Esophagus muscularis mucosa (tissue), 4 donors: Measurements from ENCODE around the gene PDE3A. TPM values are rescaled to one million over a fixed set of nuclear protein-coding genes. Genes with fewer than 3 reads are reported as not detected.

Experiments
- DNase-seq: peaks from one replicate; pipeline ENCODE4 v3.0.0-alpha.2; 2017; ENCODE audit errors: extremely low spot score
- H3K27ac ChIP-seq, 4 donors: fragments of 200-600 bp; sonication (generic); replicated peaks in 1 of 4; 1 replicate in 3 of 4; 2 replicates in 1 of 4; pipeline ENCODE4 v1.5.1; 2016 to 2019; ENCODE audit warnings: mild to moderate bottlenecking in 1 of 4
- H3K27me3 ChIP-seq, 4 donors: fragments of 200-600 bp; sonication (generic); one replicate each; pipeline versions ENCODE4 v1.5.1 to v1.6.0; 2016 to 2019
- H3K36me3 ChIP-seq, 4 donors: fragments of 200-600 bp; sonication (generic); one replicate each; pipeline ENCODE4 v1.5.1; 2016 to 2019
- H3K4me1 ChIP-seq, 4 donors: fragments of 200-600 bp; sonication (generic); one replicate each; pipeline ENCODE4 v1.5.1; 2016 to 2019
- H3K4me3 ChIP-seq, 4 donors: fragments of 200-600 bp; sonication (generic); 1 replicate in 2 of 4; 2 replicates in 2 of 4; pipeline ENCODE4 v1.5.1; 2016 to 2019; ENCODE audit warnings: mild to moderate bottlenecking in 4 of 4, moderate library complexity in 1 of 4
- H3K9me3 ChIP-seq, 4 donors: fragments of 200-600 bp; sonication (generic); 1 replicate in 3 of 4; 2 replicates in 1 of 4; pipeline ENCODE4 v1.5.1; 2016 to 2019
- EP300 ChIP-seq: sonication (generic); formaldehyde crosslinking; IDR thresholded peaks from one replicate; pipeline ENCODE4 v1.6.1; 2017; ENCODE audit warnings: antibody characterized with exemption
- POLR2A ChIP-seq: fragments of 450-650 bp; IDR thresholded peaks from one replicate; pipeline ENCODE4 v1.6.1; 2017; ENCODE audit warnings: antibody characterized with exemption, moderate library complexity, mild to moderate bottlenecking, low read depth
- POLR2AphosphoS5 ChIP-seq, 2 donors: sonication (generic); formaldehyde crosslinking; IDR thresholded peaks; one replicate each; pipeline ENCODE4 v1.6.1; 2017; ENCODE audit warnings: antibody characterized with exemption in 2 of 2
- WGBS: methylation state at CpG from one replicate; pipeline ENCODE4 v1.1.5; 2018; 5-methylcytosine and 5-hydroxymethylcytosine counted together
- intact Hi-C: fragments of 100-400 bp; cut with DNase I; formaldehyde crosslinking; loops from one replicate; pipeline ENCODE4 v1.15.1; 2023
- total RNA-seq, 4 donors: library from RNA; depleted of rRNA; stranded (reverse); fragments of >200 nt; gene quantifications; one replicate each; pipeline versions ENCODE4 v1.1.0 to v1.2.1, GENCODE V29; 2016
- TF ChIP-seq, protein P1 (sequence below), 3 experiments: fragments of 200-600 bp in 2 of 3; fragments of 450-650 bp in 1 of 3; sonication (generic) in 2 of 3; IDR thresholded peaks; one replicate each; pipeline ENCODE4 v1.5.1; 2017 to 2019; ENCODE audit warnings: antibody characterized with exemption in 3 of 3, mild to moderate bottlenecking in 2 of 3, moderate library complexity in 1 of 3

The PDE3A gene
- total RNA-seq, 4 donors from 2014 or later: 93.8 to 155 (median 106) TPM

DNA sequence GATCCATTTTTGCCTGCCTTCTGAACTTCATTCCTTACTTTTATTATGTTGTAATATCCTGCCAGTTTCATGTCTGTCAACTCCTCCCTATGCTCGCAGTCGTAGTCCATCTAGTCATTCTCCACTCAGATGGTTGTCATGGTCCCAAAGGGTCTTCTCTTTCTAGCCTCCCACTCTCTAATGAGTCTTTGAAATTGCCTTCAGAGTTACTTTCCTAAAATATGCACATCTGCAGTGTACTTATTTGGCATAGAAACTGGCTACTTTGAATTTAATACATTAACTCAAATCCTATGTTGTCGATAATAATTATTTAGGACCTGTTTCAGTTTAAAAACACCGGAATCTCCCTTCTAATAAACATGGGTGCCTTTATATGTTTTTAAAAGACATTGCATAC is 101.0 kb downstream of the PDE3A start:
- no peak for DNase-seq
- H3K27me3 ChIP-seq: no peaks in the 10 kb centered on the region
- H3K9me3 ChIP-seq: no peaks in the 10 kb centered on the region
- intact Hi-C loops: loop anchor here (10.0 kb wide), 1 partner anchor 76 kb away; no protein-coding TSS in a partner anchor
- TF ChIP-seq, protein P1, sequence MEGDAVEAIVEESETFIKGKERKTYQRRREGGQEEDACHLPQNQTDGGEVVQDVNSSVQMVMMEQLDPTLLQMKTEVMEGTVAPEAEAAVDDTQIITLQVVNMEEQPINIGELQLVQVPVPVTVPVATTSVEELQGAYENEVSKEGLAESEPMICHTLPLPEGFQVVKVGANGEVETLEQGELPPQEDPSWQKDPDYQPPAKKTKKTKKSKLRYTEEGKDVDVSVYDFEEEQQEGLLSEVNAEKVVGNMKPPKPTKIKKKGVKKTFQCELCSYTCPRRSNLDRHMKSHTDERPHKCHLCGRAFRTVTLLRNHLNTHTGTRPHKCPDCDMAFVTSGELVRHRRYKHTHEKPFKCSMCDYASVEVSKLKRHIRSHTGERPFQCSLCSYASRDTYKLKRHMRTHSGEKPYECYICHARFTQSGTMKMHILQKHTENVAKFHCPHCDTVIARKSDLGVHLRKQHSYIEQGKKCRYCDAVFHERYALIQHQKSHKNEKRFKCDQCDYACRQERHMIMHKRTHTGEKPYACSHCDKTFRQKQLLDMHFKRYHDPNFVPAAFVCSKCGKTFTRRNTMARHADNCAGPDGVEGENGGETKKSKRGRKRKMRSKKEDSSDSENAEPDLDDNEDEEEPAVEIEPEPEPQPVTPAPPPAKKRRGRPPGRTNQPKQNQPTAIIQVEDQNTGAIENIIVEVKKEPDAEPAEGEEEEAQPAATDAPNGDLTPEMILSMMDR (IDR thresholded peaks at IDR 0.05): no peak
- TF ChIP-seq EP300 (no peak), POLR2AphosphoS5 (IDR thresholded peaks at IDR 0.05) (no peak), POLR2A (no peak)
- 93% methylated on average over 4 of the region's 4 CpGs for WGBS
- peaks cover 42 to 69% (median 45%) of the 10 kb centered on the region in 4 donors for H3K4me1 ChIP-seq
- no peaks in the 10 kb centered on the region for H3K36me3 ChIP-seq
- peak overlapping the region in 1 of 4 donors; percentile 36 for H3K27ac ChIP-seq
- H3K4me3 ChIP-seq: no peak overlapping the region

DNA sequence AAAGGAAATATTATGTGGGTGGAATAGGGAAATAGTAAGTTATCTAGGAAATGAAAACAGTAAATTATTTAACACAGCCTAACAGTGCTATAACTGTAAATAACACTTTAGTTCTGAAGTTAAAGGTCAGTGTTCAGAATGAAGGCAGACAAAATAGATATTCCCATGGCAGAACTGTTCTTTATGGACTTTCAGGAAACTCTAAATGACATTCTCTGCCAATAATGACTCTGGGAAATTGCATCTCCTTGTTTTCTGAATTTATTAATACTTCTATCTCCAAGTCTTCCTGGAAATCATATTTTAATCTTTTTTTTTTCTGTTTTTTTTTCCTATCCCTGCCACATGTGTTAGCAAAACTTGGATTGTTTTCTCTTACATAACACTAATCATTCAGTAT is 101.4 kb downstream of the PDE3A start:
- H3K4me1 ChIP-seq: peaks cover 41 to 70% (median 44%) of the 10 kb centered on the region in 4 donors
- H3K4me3 ChIP-seq: no peak overlapping the region
- no peak for DNase-seq
- H3K9me3 ChIP-seq: no peaks in the 10 kb centered on the region
- H3K27me3 ChIP-seq: no peaks in the 10 kb centered on the region
- intact Hi-C loops: loop anchor here (10.0 kb wide), 1 partner anchor 75 kb away; no protein-coding TSS in a partner anchor
- no peaks in the 10 kb centered on the region for H3K36me3 ChIP-seq
- no peak for TF ChIP-seq POLR2A
- TF ChIP-seq, protein P1 (IDR thresholded peaks at IDR 0.05): no peak
- TF ChIP-seq EP300: no peak
- no peak for TF ChIP-seq POLR2AphosphoS5 (IDR thresholded peaks at IDR 0.05)
- H3K27ac ChIP-seq: no peak overlapping the region

DNA sequence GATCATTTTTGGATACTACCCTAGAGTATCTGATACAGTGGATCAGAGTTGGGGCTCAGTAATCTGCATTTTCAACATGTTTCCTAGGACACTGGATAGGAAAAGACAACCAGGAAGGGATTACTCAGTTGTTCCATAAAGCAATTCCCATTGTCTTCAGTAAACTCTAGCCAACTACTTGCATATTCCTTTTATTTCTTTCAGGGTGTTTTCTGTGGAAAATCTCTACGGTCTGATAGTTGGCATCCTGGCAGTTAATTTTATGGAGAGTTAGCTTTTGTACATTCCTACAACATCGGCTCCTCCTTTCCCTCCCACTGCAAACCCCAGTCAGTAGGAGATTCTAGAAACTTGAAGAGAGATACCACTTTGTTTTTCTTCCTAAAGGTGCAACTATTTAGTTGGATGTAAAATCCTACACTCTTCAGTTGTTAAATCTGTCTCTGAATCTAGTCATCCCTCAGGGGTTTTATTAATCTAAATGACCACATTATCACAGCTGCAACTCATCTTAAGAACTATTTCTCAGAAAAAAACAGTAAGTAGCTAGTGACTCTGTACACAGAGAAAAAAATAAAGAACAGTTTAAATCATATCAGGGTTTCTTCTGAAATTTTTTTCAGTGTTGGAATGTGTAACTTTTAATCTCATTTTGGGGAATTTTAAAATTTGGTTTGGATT is 103.9 kb downstream of the PDE3A start:
- intact Hi-C loops: no loop called here
- no peaks in the 10 kb centered on the region for H3K9me3 ChIP-seq
- H3K36me3 ChIP-seq: no peaks in the 10 kb centered on the region
- H3K27me3 ChIP-seq: no peaks in the 10 kb centered on the region
- peaks cover 32 to 61% (median 39%) of the 10 kb centered on the region in 4 donors for H3K4me1 ChIP-seq
- WGBS: 53% methylated on average over 2 of the region's 2 CpGs
- H3K27ac ChIP-seq: peak overlapping the region in 2 of 4 donors; percentile 9 to 26
- TF ChIP-seq, protein P1 (IDR thresholded peaks at IDR 0.05): no peak
- no peak for TF ChIP-seq EP300
- TF ChIP-seq POLR2A: no peak
- TF ChIP-seq POLR2AphosphoS5 (IDR thresholded peaks at IDR 0.05): no peak
- H3K4me3 ChIP-seq: no peak overlapping the region
- no peak for DNase-seq

DNA sequence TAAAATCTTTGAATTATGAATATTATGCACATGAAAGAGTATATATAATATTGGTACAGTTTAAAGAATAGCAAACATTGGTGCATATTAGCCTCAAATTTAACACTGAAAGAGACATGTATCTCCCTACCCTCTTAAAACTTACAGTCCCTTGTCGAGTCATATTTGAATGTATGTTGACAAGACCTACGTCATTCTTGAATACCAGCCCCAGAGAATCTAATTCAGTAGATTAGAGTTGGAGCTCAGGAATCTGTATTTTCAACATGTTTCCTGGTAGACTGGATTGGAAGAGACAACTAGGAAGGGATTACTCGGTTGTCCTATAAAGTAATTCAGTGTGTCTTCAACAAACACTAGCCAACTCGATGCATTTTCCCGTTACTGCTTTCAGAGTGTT is 104.8 kb downstream of the PDE3A start:
- TF ChIP-seq POLR2AphosphoS5 (IDR thresholded peaks at IDR 0.05) (no peak), EP300 (no peak), POLR2A (no peak)
- TF ChIP-seq, protein P1 (IDR thresholded peaks at IDR 0.05): no peak

More for the DNA sequence above, 104.8 kb downstream of the PDE3A start:
- DNase-seq: no peak
- no peaks in the 10 kb centered on the region for H3K27me3 ChIP-seq
- H3K4me3 ChIP-seq: no peak overlapping the region
- no peaks in the 10 kb centered on the region for H3K9me3 ChIP-seq
- no peaks in the 10 kb centered on the region for H3K36me3 ChIP-seq
- intact Hi-C loops: no loop called here
- WGBS: 95% methylated on average over 5 of the region's 5 CpGs
- H3K4me1 ChIP-seq: peaks cover 27 to 61% (median 46%) of the 10 kb centered on the region in 4 donors
- no peak overlapping the region for H3K27ac ChIP-seq
